K562 (cell line): ENCODE data around the gene PLPPR1. TPM values are rescaled to one million over a fixed set of nuclear protein-coding genes. Genes with fewer than 3 reads are reported as not detected.

Experiments
- ATAC-seq: fragments of 200-7000 bp; cut with Tn5 transposase; 3 replicates; pipeline ENCODE4 v1.9.1; 2020; ENCODE audit warnings: moderate library complexity
- BruUV-seq: library from RNA; stranded (reverse); fragments of 400-500 nt; replicated peaks from 2 replicates; lab custom pipeline; 2021; lab: Mats Ljungman, UMichigan
- CTCF ChIA-PET: fragments of 300-600 bp; formaldehyde crosslinking; extraction: SDS; loops from one replicate; lab custom pipeline; 2021; ENCODE audit warnings: low intra/inter-chr PET ratio; lab: Yijun Ruan, JAX
- POLR2A ChIA-PET: fragments of 300-600, 350-650 bp; sonication (Branson Sonifier 250); formaldehyde crosslinking; extraction: SDS; loops from one replicate; lab custom pipeline; 2021; ENCODE audit warnings: antibody characterized with exemption, inconsistent platforms; lab: Yijun Ruan, JAX
- DNase-seq, 4 experiments: peaks; one replicate each; pipeline versions ENCODE4 v3.0.0 to v3.0.0-alpha.2; 2011 to 2018; ENCODE audit warnings: low spot score in 3 of 4, mixed read lengths in 3 of 4; ENCODE audit errors: extremely low read depth in 1 of 4
- FAIRE-seq: peaks from 2 replicates; lab custom pipeline; 2011; peaks lifted over from hg19 to GRCh38; lab: Jason Lieb, UNC
- H2AFZ ChIP-seq: 2 replicates; pipeline ENCODE4 v1.6.0; 2011; ENCODE audit warnings: low read depth, low read length, control low read depth, inconsistent platforms
- H3K27ac ChIP-seq: fragments of 200-600 bp; 3 replicates; pipeline ENCODE4 v1.8.0; 2011; ENCODE audit warnings: low read depth, mild to moderate bottlenecking, control low read depth, inconsistent platforms, low read length, moderate library complexity, mixed read lengths; ENCODE audit errors: extremely low read depth
- H3K27me3 ChIP-seq, 2 experiments: fragments of 300-600 bp in 1 of 2; 2 replicates in 1 of 2; 3 replicates in 1 of 2; pipeline versions ENCODE4 v1.6.0 to v1.8.0; 2011; ENCODE audit warnings: inconsistent platforms in 2 of 2, low read length in 2 of 2, mild to moderate bottlenecking in 1 of 2, mixed read lengths in 1 of 2, moderate library complexity in 1 of 2; ENCODE audit not compliant: control insufficient read depth in 2 of 2, insufficient read depth in 2 of 2
- H3K36me3 ChIP-seq: fragments of 300-600 bp; 3 replicates; pipeline ENCODE4 v1.8.0; 2011; ENCODE audit warnings: mild to moderate bottlenecking, low read length, inconsistent platforms; ENCODE audit not compliant: control insufficient read depth, insufficient read depth
- H3K4me1 ChIP-seq, 2 experiments: fragments of 200-600 bp in 1 of 2; replicated peaks in 1 of 2; 2 replicates in 1 of 2; 3 replicates in 1 of 2; pipeline versions ENCODE4 v1.5.1 to v1.8.0; 2011; ENCODE audit warnings: inconsistent platforms in 2 of 2, low read length in 2 of 2, mild to moderate bottlenecking in 1 of 2, mixed read lengths in 1 of 2, moderate library complexity in 1 of 2; ENCODE audit not compliant: control insufficient read depth in 2 of 2, insufficient read depth in 2 of 2
- H3K4me2 ChIP-seq: 2 replicates; pipeline ENCODE4 v1.6.1; 2011; ENCODE audit warnings: low read length, control low read depth, inconsistent platforms, mixed read lengths; ENCODE audit not compliant: insufficient read depth
- H3K4me3 ChIP-seq: fragments of 200-600 bp; sonication (generic), shearing (Covaris generic); 2 replicates; pipeline ENCODE4 v1.5.1; 2016; ENCODE audit warnings: control low read depth, inconsistent platforms
- H3K79me2 ChIP-seq: fragments of 200-600 bp; 3 replicates; pipeline ENCODE4 v1.8.0; 2011; ENCODE audit warnings: low read length, inconsistent platforms; ENCODE audit not compliant: control insufficient read depth, insufficient read depth
- H3K9ac ChIP-seq, 2 experiments: 2 replicates each; pipeline versions ENCODE4 v1.6.0 to v1.6.1; 2011; ENCODE audit warnings: low read depth in 2 of 2, low read length in 2 of 2, control low read depth in 1 of 2, inconsistent platforms in 1 of 2, mild to moderate bottlenecking in 1 of 2, mixed read lengths in 1 of 2; ENCODE audit not compliant: insufficient read depth in 1 of 2
- H3K9me1 ChIP-seq: one replicate; pipeline ENCODE4 v1.6.0; 2011; ENCODE audit warnings: inconsistent platforms, mild to moderate bottlenecking, low read length, moderate library complexity; ENCODE audit not compliant: control insufficient read depth, insufficient read depth
- H3K9me3 ChIP-seq: replicated peaks from 2 replicates; pipeline ENCODE4 v1.5.1; 2011; ENCODE audit warnings: low read depth, low read length, inconsistent platforms; ENCODE audit not compliant: control insufficient read depth, insufficient read depth
- H4K20me1 ChIP-seq: replicated peaks from 2 replicates; pipeline ENCODE4 v1.6.1; 2011; ENCODE audit warnings: low read length, inconsistent platforms, mixed read lengths; ENCODE audit not compliant: control insufficient read depth, insufficient read depth
- KDM1A ChIP-seq, 2 experiments: fragments of 450-650 bp; IDR thresholded peaks; 2 replicates each; pipeline ENCODE4 v1.6.1; 2016; ENCODE audit warnings: mild to moderate bottlenecking in 2 of 2
- PHTF2 ChIP-seq: fragments of 250-450 bp; sonication (Bioruptor Pico); IDR thresholded peaks from 2 replicates; pipeline ENCODE4 v1.5.0; 2021; ENCODE audit warnings: mild to moderate bottlenecking
- TFAM ChIP-seq: fragments of 250-450 bp; sonication (Bioruptor Pico); conservative IDR thresholded peaks from 2 replicates; pipeline ENCODE4 v1.5.0; 2021; ENCODE audit warnings: mild to moderate bottlenecking, moderate library complexity
- TSC22D4 ChIP-seq: fragments of 450-650 bp; IDR thresholded peaks from 2 replicates; pipeline ENCODE4 v1.6.1; 2016; ENCODE audit warnings: missing genetic modification characterization, missing biosample characterization, control low read depth
- ZNF282 ChIP-seq: sonication (generic); formaldehyde crosslinking; IDR thresholded peaks from 2 replicates; pipeline ENCODE4 v1.8.1; 2023; ENCODE audit warnings: missing genetic modification reagents
- ZNF57 ChIP-seq: fragments of 450-650 bp; formaldehyde crosslinking; IDR thresholded peaks from 2 replicates; pipeline ENCODE4 v1.4.0; 2020; ENCODE audit warnings: mild to moderate bottlenecking, moderate library complexity
- WGBS: fragments of 100-300 bp; shearing (Covaris generic); methylation state at CpG from one replicate; pipeline ENCODE4 v1.1.6; 2016; ENCODE audit warnings: low coverage, mixed read lengths; ENCODE audit not compliant: insufficient coverage; ENCODE audit errors: missing lambda C conversion rate; 5-methylcytosine and 5-hydroxymethylcytosine counted together
- in situ Hi-C: fragments of 300-500 bp; cut with MboI; formaldehyde crosslinking; loops from 4 replicates; pipeline ENCODE4 v1.15.0; 2018; ENCODE audit warnings: inconsistent platforms, mixed read lengths
- intact Hi-C: fragments of 100-400 bp; cut with micrococcal nuclease; formaldehyde crosslinking; loops from 2 replicates; pipeline ENCODE4 v1.14.2; 2022
- polyA plus RNA-seq, 8 experiments: library from polyadenylated mRNA; depleted of rRNA in 4 of 8; stranded (reverse) in 5 of 8; unstranded in 3 of 8; fragments of >200 nt; fragmentation: Nextera tagmentation in 2 of 8; fragmentation: Illumina TruSeq in 1 of 8; extraction: Ambion mirVana in 2 of 8; extraction: Trizol in 1 of 8; gene quantifications; 2 replicates each; pipeline versions ENCODE4 v1.2.1 to v1.2.3, GENCODE V29; 2011 to 2014; ENCODE audit warnings: inconsistent platforms in 1 of 8, missing spikeins in 1 of 8
- total RNA-seq, 7 experiments: library from RNA; depleted of rRNA in 6 of 7; stranded (reverse); fragments of >200 nt in 6 of 7; fragmentation: Illumina TruSeq in 2 of 7; extraction: Trizol in 2 of 7; gene quantifications; 2 replicates each; pipeline versions ENCODE4 v1.2.1 to v1.2.3, GENCODE V29; 2011 to 2021; ENCODE audit warnings: low replicate concordance in 1 of 7
- TF ChIP-seq, protein P1 (sequence below): fragments of 450-650 bp; formaldehyde crosslinking; IDR thresholded peaks from 2 replicates; pipeline ENCODE4 v1.4.0; 2020; ENCODE audit warnings: mild to moderate bottlenecking
- TF ChIP-seq, protein P2 (sequence below), 3 experiments: fragments of 200-800 bp in 1 of 3; fragments of 250-450 bp in 1 of 3; fragments of 450-650 bp in 1 of 3; sonication (Bioruptor Pico) in 1 of 3; sonication (Bioruptor generic) in 1 of 3; formaldehyde crosslinking in 1 of 3; IDR thresholded peaks; 2 replicates each; pipeline versions ENCODE4 v1.6.1 to v1.8.0; 2016 to 2022; ENCODE audit warnings: mild to moderate bottlenecking in 2 of 3, missing genetic modification characterization in 2 of 3, missing compliant biosample characterization in 1 of 3, moderate library complexity in 1 of 3
- TF ChIP-seq, protein P3 (sequence below): fragments of 150-350 bp; IDR thresholded peaks from 2 replicates; pipeline ENCODE4 v1.6.1; 2014; ENCODE audit warnings: low read depth, mild to moderate bottlenecking, low read length, borderline replicate concordance

Gene PLPPR1
- total and polyA plus RNA-seq, 9 of the 15 experiments (the other 6 are each of a cell fraction or from before 2014, with no cell fraction given): not detected

DNA sequence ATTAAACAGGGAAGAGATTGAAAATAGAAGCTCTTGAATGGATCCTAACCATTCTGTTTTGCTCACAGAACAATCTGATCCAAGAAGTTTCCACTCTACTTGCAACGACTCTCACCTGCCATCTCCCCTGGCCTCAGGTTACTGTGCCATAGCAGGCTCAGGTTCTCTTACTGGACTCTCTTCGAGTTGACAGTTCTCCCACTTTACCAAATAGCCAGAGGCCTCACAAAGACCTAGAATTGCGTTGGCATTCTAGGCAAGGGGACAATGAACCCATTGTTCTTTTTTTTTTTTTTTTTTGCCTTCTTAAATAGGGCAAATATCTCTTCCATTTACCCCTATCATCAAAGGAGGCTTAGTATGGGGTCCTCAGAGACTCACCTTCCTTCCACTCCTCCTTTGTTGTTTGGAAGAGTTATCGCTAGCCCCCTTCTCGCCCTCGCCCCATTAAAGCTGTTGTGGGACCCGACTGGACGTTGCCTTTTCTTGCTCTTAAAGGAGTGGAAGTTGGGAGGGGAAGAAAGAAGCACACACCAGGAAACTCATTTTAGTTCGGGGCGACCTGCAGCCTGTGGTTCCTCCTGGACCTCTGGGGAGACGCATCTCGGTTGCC is 688 bp upstream of the PLPPR1 start:
- no peaks in the 10 kb centered on the region; a peak in 1 of 5 replicates for H3K27me3 ChIP-seq
- H3K4me2 ChIP-seq: no peak overlapping the region
- H3K4me3 ChIP-seq: no peak overlapping the region
- no peaks in the 10 kb centered on the region for H4K20me1 ChIP-seq
- intact Hi-C loops: no loop called here
- ATAC-seq (no peak), FAIRE-seq (no peak), DNase-seq (no peak)
- ChIA-PET POLR2A (no interaction called here), CTCF (no interaction called here)
- in situ Hi-C loops: no loop called here
- H2AFZ ChIP-seq: no peak overlapping the region
- under 1% methylated on average over 12 of the region's 12 CpGs for WGBS
- H3K9me1 ChIP-seq: no peaks in the 10 kb centered on the region
- no peaks in the 10 kb centered on the region for H3K79me2 ChIP-seq
- BruUV-seq: no TSS peak
- no peaks in the 10 kb centered on the region for H3K9me3 ChIP-seq
- no peak overlapping the region for H3K27ac ChIP-seq
- H3K4me1 ChIP-seq: no peaks in the 10 kb centered on the region; a peak in 2 of 5 replicates
- H3K9ac ChIP-seq: no peak overlapping the region
- no peaks in the 10 kb centered on the region for H3K36me3 ChIP-seq
- TF ChIP-seq TSC22D4 (no peak), KDM1A (IDR thresholded peaks at IDR 0.05) (no peak), PHTF2 (CRISPR knock-in tag) (no peak), TFAM (no peak), ZNF282 (CRISPR knock-in tag) (no peak), ZNF57 (CRISPR knock-in tag) (no peak)
- TF ChIP-seq, protein P1, sequence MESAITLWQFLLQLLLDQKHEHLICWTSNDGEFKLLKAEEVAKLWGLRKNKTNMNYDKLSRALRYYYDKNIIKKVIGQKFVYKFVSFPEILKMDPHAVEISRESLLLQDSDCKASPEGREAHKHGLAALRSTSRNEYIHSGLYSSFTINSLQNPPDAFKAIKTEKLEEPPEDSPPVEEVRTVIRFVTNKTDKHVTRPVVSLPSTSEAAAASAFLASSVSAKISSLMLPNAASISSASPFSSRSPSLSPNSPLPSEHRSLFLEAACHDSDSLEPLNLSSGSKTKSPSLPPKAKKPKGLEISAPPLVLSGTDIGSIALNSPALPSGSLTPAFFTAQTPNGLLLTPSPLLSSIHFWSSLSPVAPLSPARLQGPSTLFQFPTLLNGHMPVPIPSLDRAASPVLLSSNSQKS (CRISPR knock-in tag): no peak
- TF ChIP-seq, protein P2, sequence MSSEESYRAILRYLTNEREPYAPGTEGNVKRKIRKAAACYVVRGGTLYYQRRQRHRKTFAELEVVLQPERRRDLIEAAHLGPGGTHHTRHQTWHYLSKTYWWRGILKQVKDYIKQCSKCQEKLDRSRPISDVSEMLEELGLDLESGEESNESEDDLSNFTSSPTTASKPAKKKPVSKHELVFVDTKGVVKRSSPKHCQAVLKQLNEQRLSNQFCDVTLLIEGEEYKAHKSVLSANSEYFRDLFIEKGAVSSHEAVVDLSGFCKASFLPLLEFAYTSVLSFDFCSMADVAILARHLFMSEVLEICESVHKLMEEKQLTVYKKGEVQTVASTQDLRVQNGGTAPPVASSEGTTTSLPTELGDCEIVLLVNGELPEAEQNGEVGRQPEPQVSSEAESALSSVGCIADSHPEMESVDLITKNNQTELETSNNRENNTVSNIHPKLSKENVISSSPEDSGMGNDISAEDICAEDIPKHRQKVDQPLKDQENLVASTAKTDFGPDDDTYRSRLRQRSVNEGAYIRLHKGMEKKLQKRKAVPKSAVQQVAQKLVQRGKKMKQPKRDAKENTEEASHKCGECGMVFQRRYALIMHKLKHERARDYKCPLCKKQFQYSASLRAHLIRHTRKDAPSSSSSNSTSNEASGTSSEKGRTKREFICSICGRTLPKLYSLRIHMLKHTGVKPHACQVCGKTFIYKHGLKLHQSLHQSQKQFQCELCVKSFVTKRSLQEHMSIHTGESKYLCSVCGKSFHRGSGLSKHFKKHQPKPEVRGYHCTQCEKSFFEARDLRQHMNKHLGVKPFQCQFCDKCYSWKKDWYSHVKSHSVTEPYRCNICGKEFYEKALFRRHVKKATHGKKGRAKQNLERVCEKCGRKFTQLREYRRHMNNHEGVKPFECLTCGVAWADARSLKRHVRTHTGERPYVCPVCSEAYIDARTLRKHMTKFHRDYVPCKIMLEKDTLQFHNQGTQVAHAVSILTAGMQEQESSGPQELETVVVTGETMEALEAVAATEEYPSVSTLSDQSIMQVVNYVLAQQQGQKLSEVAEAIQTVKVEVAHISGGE (CRISPR knock-in tag; IDR thresholded peaks at IDR 0.05): no peak
- TF ChIP-seq, protein P3, sequence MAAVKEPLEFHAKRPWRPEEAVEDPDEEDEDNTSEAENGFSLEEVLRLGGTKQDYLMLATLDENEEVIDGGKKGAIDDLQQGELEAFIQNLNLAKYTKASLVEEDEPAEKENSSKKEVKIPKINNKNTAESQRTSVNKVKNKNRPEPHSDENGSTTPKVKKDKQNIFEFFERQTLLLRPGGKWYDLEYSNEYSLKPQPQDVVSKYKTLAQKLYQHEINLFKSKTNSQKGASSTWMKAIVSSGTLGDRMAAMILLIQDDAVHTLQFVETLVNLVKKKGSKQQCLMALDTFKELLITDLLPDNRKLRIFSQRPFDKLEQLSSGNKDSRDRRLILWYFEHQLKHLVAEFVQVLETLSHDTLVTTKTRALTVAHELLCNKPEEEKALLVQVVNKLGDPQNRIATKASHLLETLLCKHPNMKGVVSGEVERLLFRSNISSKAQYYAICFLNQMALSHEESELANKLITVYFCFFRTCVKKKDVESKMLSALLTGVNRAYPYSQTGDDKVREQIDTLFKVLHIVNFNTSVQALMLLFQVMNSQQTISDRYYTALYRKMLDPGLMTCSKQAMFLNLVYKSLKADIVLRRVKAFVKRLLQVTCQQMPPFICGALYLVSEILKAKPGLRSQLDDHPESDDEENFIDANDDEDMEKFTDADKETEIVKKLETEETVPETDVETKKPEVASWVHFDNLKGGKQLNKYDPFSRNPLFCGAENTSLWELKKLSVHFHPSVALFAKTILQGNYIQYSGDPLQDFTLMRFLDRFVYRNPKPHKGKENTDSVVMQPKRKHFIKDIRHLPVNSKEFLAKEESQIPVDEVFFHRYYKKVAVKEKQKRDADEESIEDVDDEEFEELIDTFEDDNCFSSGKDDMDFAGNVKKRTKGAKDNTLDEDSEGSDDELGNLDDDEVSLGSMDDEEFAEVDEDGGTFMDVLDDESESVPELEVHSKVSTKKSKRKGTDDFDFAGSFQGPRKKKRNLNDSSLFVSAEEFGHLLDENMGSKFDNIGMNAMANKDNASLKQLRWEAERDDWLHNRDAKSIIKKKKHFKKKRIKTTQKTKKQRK: no peak
